ENCODE results near the gene TTC34. TPM values are rescaled to one million over a fixed set of nuclear protein-coding genes. Genes with fewer than 3 reads are reported as not detected.
"Not testable (repeated sequence)": the region's sequence is repeated elsewhere in the genome, so short reads cannot be mapped to it uniquely, and the experiment has no call there.

The TTC34 gene
- total and polyA plus RNA-seq, 5 experiments from 2014 or later: 0.03 to 6.2 (median 0.37) TPM

- no peak for ATAC-seq
- Mint-ChIP-seq H3K9me3 (peaks cover 0 to 3% (median 0%) of the 10 kb centered on the region in 9 donors), H3K27ac (no peak overlapping the region), H3K36me3 (no peaks in the 10 kb centered on the region), H3K4me3 (no peak overlapping the region), H3K4me1 (peaks cover 9 to 35% (median 15%) of the 10 kb centered on the region in 4 donors), H3K27me3 (peaks cover 9 to 19% (median 12%) of the 10 kb centered on the region in 5 donors)
- POLR2A ChIA-PET: interaction anchor here (0.6 kb wide), 2 partner anchors 46 to 114 kb away, joined by 3 read pairs; no protein-coding TSS in a partner anchor
- DNase-seq: no peak
Measured at GRCh38 chr1:2633366-2633935, 168.0 kb downstream of the TTC34 start.

GRCh38 chr1:2632561-2633361 lies 168.7 kb downstream of the TTC34 start, which contains the start of gene MMEL1:
MMEL1 (minus strand) TSS chr1:2633016; CDS start chr1:2629484, 3,532 bp downstream.
- Mint-ChIP-seq H3K9me3 (peaks cover 0 to 3% (median 0%) of the 10 kb centered on the region in 9 donors), H3K27me3 (peaks cover 9 to 23% (median 12%) of the 10 kb centered on the region in 5 donors), H3K27ac (peak within 1 kb of the TSS in 3 of 10 donors; percentile 31 to 60 (median 38)), H3K36me3 (no peaks in the 10 kb centered on the region), H3K4me1 (peaks cover 9 to 33% (median 18%) of the 10 kb centered on the region in 4 donors), H3K4me3 (peak within 1 kb of the TSS in 1 of 10 donors; percentile 43)
- POLR2A ChIA-PET: interaction anchor here (0.6 kb wide), 1 partner anchor 45 kb away, joined by 3 read pairs; no protein-coding TSS in a partner anchor
- ATAC-seq (no peak), DNase-seq (no peak)

DNA sequence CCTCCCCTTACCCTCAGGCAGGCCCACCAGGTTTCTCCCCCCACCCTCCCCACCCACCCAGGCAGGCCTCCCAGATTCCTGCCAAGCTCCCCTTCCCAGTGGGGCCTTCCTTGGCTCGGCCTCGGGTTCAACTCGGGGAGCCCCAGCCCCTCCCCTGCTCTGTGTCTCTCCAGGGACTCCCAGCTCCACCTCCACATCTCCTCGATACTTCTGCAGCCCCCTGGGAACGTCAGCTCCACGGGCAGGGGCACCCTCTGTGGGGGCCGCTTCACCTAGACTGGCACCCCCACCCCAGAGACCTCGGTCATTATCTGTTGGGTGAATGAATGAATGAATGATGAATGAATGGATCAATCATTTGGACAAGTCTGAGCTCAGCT lies 169.5 kb downstream of the TTC34 start:
- peaks cover 15 to 26% (median 19%) of the 10 kb centered on the region in 5 donors for H3K27me3 Mint-ChIP-seq
- peaks cover 11 to 29% (median 17%) of the 10 kb centered on the region in 4 donors for H3K4me1 Mint-ChIP-seq
- DNase-seq (no peak), ATAC-seq (no peak)
- H3K4me3 Mint-ChIP-seq: peak overlapping the region in 1 of 10 donors; percentile 43
- peak overlapping the region in 2 of 10 donors; percentile 31 to 60 for H3K27ac Mint-ChIP-seq
- POLR2A ChIA-PET: no interaction called here
- H3K36me3 Mint-ChIP-seq: no peaks in the 10 kb centered on the region
- peaks cover 0 to 2% (median 0%) of the 10 kb centered on the region in 9 donors for H3K9me3 Mint-ChIP-seq

GRCh38 chr1:2631136-2632050 lies 170.1 kb downstream of the TTC34 start:
- Mint-ChIP-seq H3K4me3 (peak overlapping the region in 1 of 10 donors; percentile 41), H3K4me1 (peaks cover 10 to 25% (median 13%) of the 10 kb centered on the region in 4 donors), H3K36me3 (no peaks in the 10 kb centered on the region), H3K27me3 (peaks cover 19 to 31% (median 26%) of the 10 kb centered on the region in 5 donors), H3K27ac (peak overlapping the region in 4 of 10 donors; percentile 31 to 74 (median 52)), H3K9me3 (peaks cover 0 to 2% (median 0%) of the 10 kb centered on the region in 9 donors)
- POLR2A ChIA-PET: no interaction called here
- ATAC-seq: no peak
- no peak for DNase-seq

DNA sequence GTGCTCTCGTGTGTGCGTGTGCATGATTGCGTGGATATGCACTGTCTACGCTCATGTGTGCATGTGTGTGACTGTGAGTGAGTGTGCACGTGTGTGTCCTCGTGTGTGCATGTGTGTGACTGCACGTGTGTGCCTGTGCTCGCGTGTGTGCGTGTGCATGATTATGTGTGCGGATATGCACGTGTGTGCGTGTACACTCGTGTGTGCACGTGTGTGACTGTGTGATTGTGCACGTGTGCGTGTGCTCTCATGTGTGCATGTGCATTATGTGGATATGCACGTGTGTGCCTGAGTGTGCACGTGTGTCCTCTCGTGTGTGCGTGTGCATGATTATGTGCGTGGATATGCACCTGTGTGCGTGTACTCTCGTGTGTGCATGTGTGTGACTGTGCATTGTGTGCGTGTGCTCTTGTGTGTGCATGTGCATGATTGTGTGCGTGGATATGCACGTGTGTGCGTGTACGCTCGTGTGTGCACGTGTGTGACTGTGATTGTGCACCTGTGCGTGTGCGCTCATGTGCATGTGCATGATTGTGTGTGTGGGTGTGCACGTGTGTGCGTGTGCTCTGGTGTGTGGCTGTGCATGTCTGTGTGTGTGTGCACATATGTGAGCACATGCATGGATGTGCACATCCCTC lies 170.9 kb downstream of the TTC34 start:
- peaks cover 0 to 6% (median 0%) of the 10 kb centered on the region in 3 donors for H3K36me3 Mint-ChIP-seq
- H3K27ac Mint-ChIP-seq: peak overlapping the region in 2 of 10 donors; percentile 6 to 51
- H3K9me3 Mint-ChIP-seq: no peaks in the 10 kb centered on the region
- peak overlapping the region in 7 of 10 donors; percentile 14 to 79 (median 48) for H3K4me3 Mint-ChIP-seq
- H3K27me3 Mint-ChIP-seq: peaks cover 27 to 39% (median 34%) of the 10 kb centered on the region in 5 donors
- peaks cover 10 to 22% (median 14%) of the 10 kb centered on the region in 4 donors for H3K4me1 Mint-ChIP-seq
- DNase-seq (no peak), ATAC-seq (no peak)
- POLR2A ChIA-PET: no interaction called here

- POLR2A ChIA-PET: interaction anchor here (1.3 kb wide), 1 partner anchor 74 kb away, joined by 4 read pairs; no protein-coding TSS in a partner anchor
- no peak for DNase-seq
- peak overlapping the region in 9 of 10 donors; percentile 24 to 71 (median 56) for H3K4me3 Mint-ChIP-seq
- peaks cover 0 to 8% (median 0%) of the 10 kb centered on the region in 3 donors for H3K36me3 Mint-ChIP-seq
- no peak for ATAC-seq
- H3K4me1 Mint-ChIP-seq: peaks cover 10 to 22% (median 14%) of the 10 kb centered on the region in 4 donors
- peak overlapping the region in 2 of 10 donors; percentile 6 to 28 for H3K27ac Mint-ChIP-seq
- H3K9me3 Mint-ChIP-seq: no peaks in the 10 kb centered on the region
- H3K27me3 Mint-ChIP-seq: peaks cover 29 to 44% (median 39%) of the 10 kb centered on the region in 5 donors
Measured at GRCh38 chr1:2629627-2630497, 171.6 kb downstream of the TTC34 start.

GRCh38 chr1:2628933-2629626 lies 172.4 kb downstream of the TTC34 start:
- Mint-ChIP-seq H3K9me3 (no peaks in the 10 kb centered on the region), H3K36me3 (peaks cover 0 to 8% (median 0%) of the 10 kb centered on the region in 3 donors), H3K27ac (no peak overlapping the region), H3K4me1 (peaks cover 10 to 24% (median 18%) of the 10 kb centered on the region in 4 donors), H3K27me3 (peaks cover 29 to 51% (median 42%) of the 10 kb centered on the region in 5 donors), H3K4me3 (peak overlapping the region in 2 of 10 donors; percentile 56 to 71)
- DNase-seq (no peak), ATAC-seq (peak in 1 of 2 donors; percentile 33)
- POLR2A ChIA-PET: interaction anchor here (1.3 kb wide), 1 partner anchor 73 kb away, joined by 4 read pairs; no protein-coding TSS in a partner anchor

GRCh38 chr1:2628191-2628932 lies 173.1 kb downstream of the TTC34 start:
- ATAC-seq (peak; percentile 63 to 68), DNase-seq (no peak)
- Mint-ChIP-seq H3K4me3 (peak overlapping the region in 7 of 10 donors; percentile 14 to 81 (median 63)), H3K9me3 (no peaks in the 10 kb centered on the region), H3K27ac (no peak overlapping the region), H3K36me3 (peaks cover 0 to 8% (median 0%) of the 10 kb centered on the region in 3 donors), H3K4me1 (peaks cover 12 to 31% (median 22%) of the 10 kb centered on the region in 4 donors), H3K27me3 (peaks cover 29 to 52% (median 42%) of the 10 kb centered on the region in 5 donors)
- POLR2A ChIA-PET: no interaction called here

DNA sequence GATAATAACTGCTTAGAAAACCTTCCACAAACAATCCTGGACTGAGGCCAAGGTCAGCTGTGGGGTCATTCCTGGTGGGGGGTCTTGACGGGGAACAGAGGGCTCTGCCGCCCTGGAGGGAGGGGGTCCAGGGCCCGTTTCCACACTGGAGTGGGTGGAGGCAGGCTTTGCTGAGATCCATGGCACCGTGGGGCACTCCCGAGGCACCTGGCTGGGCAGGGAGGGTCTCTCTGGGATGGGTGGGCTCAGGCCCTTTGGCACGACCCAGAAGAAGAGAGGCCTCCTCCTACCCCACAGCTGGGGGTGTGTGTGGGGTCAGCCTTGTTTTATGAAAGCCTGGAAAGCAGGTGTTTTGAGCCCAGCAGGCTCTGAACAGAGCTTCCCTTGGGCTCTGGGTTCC lies 173.7 kb downstream of the TTC34 start:
- Mint-ChIP-seq H3K9me3 (no peaks in the 10 kb centered on the region), H3K36me3 (peaks cover 0 to 8% (median 0%) of the 10 kb centered on the region in 3 donors), H3K4me3 (peak overlapping the region in 4 of 10 donors; percentile 38 to 81 (median 54)), H3K27ac (no peak overlapping the region), H3K27me3 (peaks cover 29 to 52% (median 42%) of the 10 kb centered on the region in 5 donors), H3K4me1 (peaks cover 17 to 36% (median 26%) of the 10 kb centered on the region in 4 donors)
- DNase-seq (no peak), ATAC-seq (peak in 1 of 2 donors; percentile 10)
- POLR2A ChIA-PET: no interaction called here

DNA sequence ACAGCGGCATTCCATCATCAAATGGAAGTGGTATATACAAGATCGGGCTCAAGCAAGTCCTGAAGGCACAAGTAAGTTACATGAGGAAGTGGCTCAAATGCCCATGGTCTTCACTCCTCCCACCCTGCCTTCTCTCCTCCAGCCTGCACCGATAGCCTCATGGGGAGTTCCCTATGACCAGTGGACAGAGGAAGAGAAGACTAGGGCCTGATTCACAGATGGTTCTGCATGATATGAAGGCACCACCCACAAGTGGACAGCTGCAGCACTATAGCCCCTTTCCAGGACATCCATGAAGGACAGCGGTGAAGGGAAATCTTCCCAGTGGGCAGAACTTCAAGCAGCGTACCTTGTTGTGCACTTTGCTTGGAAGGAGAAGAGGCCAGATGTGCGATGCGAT lies 175.7 kb downstream of the TTC34 start:
- H3K27ac Mint-ChIP-seq, POLR2A ChIA-PET, ATAC-seq, H3K36me3 Mint-ChIP-seq, H3K4me3 Mint-ChIP-seq, H3K9me3 Mint-ChIP-seq, DNase-seq: not testable (repeated sequence)
- peaks cover 26 to 48% (median 36%) of the 10 kb centered on the region in 5 donors for H3K27me3 Mint-ChIP-seq
- H3K4me1 Mint-ChIP-seq: peaks cover 12 to 38% (median 28%) of the 10 kb centered on the region in 4 donors

Measured in naive thymus-derived CD8-positive, alpha-beta T cell (primary cell).